ENCODE results near the gene GGA1.
A peak's percentile ranks its signal among the peaks of the same experiment; 100 is the strongest.

The GGA1 gene

DNA sequence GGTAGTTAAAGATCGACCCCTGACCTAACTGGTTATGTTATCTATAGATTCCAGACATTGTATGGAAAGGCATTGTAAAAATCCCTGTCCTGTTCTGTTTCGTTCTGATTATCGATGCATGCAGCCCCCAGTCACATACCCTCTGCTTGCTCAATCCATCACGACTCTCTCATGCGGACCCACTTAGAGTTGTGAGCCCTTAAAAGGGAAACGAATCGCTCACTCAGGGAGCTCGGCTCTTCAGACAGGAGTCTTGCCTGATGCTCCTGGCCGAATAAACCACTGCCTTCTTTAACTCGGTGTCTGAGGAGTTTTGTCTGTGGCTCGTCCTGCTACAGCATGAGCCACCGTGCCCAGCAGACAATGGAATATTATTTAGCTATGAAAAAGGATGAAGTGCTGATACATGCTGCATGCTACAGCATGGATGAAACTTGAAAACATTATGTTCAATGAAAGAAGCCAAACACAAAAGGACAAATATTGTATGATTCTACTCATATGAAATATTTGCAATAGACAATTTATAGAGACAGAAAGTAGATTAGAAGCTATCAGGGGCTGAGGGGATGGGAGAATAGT is 16.7 kb upstream of the GGA1 start:
- no peak overlapping the region for H3K27ac ChIP-seq (ENCODE audit: low read depth, low read length, poor library complexity, severe bottlenecking)
- no peak overlapping the region for H3K4me3 ChIP-seq (ENCODE audit: low read depth, low read length, poor library complexity, severe bottlenecking)
- no peaks in the 10 kb centered on the region for H3K9me3 ChIP-seq (ENCODE audit: low read length)
- no peaks in the 10 kb centered on the region for H3K9me2 ChIP-seq (ENCODE audit: low read depth, low read length)
- no peaks in the 10 kb centered on the region for H3F3A ChIP-seq (ENCODE audit: insufficient read depth, low read length)
- peaks cover 9% of the 10 kb centered on the region; the same call in 1 of the 2 replicates for H3K27me3 ChIP-seq (ENCODE audit: insufficient read depth, low read length)
- H3K9ac ChIP-seq (ENCODE audit: low read length), result no peak overlapping the region
- H2AFZ ChIP-seq (ENCODE audit: low read length), result 0 out of 2 replicates have a peak overlapping the region, but pooled peaks have one; percentile 84
- H3K36me3 ChIP-seq (ENCODE audit: insufficient read depth, low read length), result no peaks in the 10 kb centered on the region
- TF ChIP-seq EZH2 (IDR thresholded peaks at IDR 0.05; ENCODE audit: borderline replicate concordance, low read length), result no peak
- TF ChIP-seq, protein P1, sequence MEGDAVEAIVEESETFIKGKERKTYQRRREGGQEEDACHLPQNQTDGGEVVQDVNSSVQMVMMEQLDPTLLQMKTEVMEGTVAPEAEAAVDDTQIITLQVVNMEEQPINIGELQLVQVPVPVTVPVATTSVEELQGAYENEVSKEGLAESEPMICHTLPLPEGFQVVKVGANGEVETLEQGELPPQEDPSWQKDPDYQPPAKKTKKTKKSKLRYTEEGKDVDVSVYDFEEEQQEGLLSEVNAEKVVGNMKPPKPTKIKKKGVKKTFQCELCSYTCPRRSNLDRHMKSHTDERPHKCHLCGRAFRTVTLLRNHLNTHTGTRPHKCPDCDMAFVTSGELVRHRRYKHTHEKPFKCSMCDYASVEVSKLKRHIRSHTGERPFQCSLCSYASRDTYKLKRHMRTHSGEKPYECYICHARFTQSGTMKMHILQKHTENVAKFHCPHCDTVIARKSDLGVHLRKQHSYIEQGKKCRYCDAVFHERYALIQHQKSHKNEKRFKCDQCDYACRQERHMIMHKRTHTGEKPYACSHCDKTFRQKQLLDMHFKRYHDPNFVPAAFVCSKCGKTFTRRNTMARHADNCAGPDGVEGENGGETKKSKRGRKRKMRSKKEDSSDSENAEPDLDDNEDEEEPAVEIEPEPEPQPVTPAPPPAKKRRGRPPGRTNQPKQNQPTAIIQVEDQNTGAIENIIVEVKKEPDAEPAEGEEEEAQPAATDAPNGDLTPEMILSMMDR (IDR thresholded peaks at IDR 0.05; ENCODE audit: low read length), result no peak
- peak overlapping the region; percentile 51 for H3K4me2 ChIP-seq (ENCODE audit: low read length)
- peaks cover 4% of the 10 kb centered on the region for H3K4me1 ChIP-seq (ENCODE audit: insufficient read depth, low read length, severe bottlenecking)
- no peaks in the 10 kb centered on the region for H4K20me1 ChIP-seq (ENCODE audit: insufficient read depth, low read length)
- H3K79me2 ChIP-seq (ENCODE audit: insufficient read depth, low read length), result no peaks in the 10 kb centered on the region

DNA sequence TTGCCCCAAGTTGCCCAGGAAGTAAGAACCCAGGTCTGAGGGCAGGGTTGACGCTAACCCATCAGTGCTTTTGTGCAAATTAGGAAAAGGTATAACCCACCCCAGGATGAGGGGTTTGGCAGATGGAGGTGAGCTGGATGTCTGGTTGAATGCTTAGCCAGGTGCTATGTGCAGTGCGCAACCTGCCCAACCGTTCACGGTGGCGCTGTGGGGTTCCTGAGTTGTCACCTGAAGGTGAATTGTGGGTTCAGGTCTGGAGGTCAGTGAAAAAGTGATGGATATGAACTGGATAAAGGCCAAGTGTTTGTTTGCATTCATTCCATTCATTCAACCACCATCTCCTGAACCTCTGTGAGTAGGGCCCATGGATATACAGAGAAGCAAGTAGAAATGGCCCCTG is 14.4 kb upstream of the GGA1 start:
- no peaks in the 10 kb centered on the region for H3K36me3 ChIP-seq (ENCODE audit: insufficient read depth, low read length)
- no peaks in the 10 kb centered on the region for H3F3A ChIP-seq (ENCODE audit: insufficient read depth, low read length)
- peaks cover 4% of the 10 kb centered on the region for H3K4me1 ChIP-seq (ENCODE audit: insufficient read depth, low read length, severe bottlenecking)
- no peak overlapping the region for H3K4me3 ChIP-seq (ENCODE audit: low read depth, low read length, poor library complexity, severe bottlenecking)
- H2AFZ ChIP-seq (ENCODE audit: low read length), result no peak overlapping the region
- no peak for TF ChIP-seq EZH2 (IDR thresholded peaks at IDR 0.05; ENCODE audit: borderline replicate concordance, low read length)
- TF ChIP-seq, protein P1 (IDR thresholded peaks at IDR 0.05; ENCODE audit: low read length), result peak; percentile 54
- H3K9ac ChIP-seq (ENCODE audit: low read length), result no peak overlapping the region
- H3K27me3 ChIP-seq (ENCODE audit: insufficient read depth, low read length), result peaks cover 15% of the 10 kb centered on the region; the same call in 1 of the 2 replicates
- no peaks in the 10 kb centered on the region for H4K20me1 ChIP-seq (ENCODE audit: insufficient read depth, low read length)
- H3K79me2 ChIP-seq (ENCODE audit: insufficient read depth, low read length), result no peaks in the 10 kb centered on the region
- no peak overlapping the region for H3K27ac ChIP-seq (ENCODE audit: low read depth, low read length, poor library complexity, severe bottlenecking)
- H3K4me2 ChIP-seq (ENCODE audit: low read length), result no peak overlapping the region
- H3K9me2 ChIP-seq (ENCODE audit: low read depth, low read length), result no peaks in the 10 kb centered on the region
- H3K9me3 ChIP-seq (ENCODE audit: low read length), result no peaks in the 10 kb centered on the region

DNA sequence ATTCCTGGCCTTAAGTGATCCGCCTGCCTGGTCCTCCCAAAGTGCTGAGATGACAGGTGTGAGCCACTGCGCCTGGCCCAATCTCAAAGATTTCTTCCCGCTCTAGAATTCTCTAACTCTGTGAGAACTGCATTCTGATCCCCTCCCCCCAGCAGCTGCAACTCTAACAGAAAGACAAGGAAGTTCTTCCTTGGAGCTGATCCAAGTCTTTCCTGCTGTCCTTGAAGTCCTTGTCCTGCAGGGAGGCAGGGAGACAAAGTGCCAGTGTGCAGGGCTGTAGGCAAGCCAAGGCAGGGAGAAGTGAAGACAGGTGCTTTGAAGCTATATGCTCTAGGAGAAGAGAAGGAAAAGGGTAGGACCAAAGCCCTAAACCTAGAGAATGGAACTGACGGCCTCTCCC is 9.5 kb upstream of the GGA1 start:
- TF ChIP-seq, protein P1 (IDR thresholded peaks at IDR 0.05; ENCODE audit: low read length), result no peak
- TF ChIP-seq EZH2 (IDR thresholded peaks at IDR 0.05; ENCODE audit: borderline replicate concordance, low read length), result no peak
- H3K4me1 ChIP-seq (ENCODE audit: insufficient read depth, low read length, severe bottlenecking), result peaks cover 7% of the 10 kb centered on the region
- no peaks in the 10 kb centered on the region for H4K20me1 ChIP-seq (ENCODE audit: insufficient read depth, low read length)
- H3K27me3 ChIP-seq (ENCODE audit: insufficient read depth, low read length), result peaks cover 12% of the 10 kb centered on the region; the same call in 1 of the 2 replicates
- no peak overlapping the region for H3K4me2 ChIP-seq (ENCODE audit: low read length)
- H3K9me2 ChIP-seq (ENCODE audit: low read depth, low read length), result no peaks in the 10 kb centered on the region
- H3K36me3 ChIP-seq (ENCODE audit: insufficient read depth, low read length), result no peaks in the 10 kb centered on the region
- no peaks in the 10 kb centered on the region for H3F3A ChIP-seq (ENCODE audit: insufficient read depth, low read length)
- no peaks in the 10 kb centered on the region for H3K79me2 ChIP-seq (ENCODE audit: insufficient read depth, low read length)
- no peaks in the 10 kb centered on the region for H3K9me3 ChIP-seq (ENCODE audit: low read length)
- no peak overlapping the region for H2AFZ ChIP-seq (ENCODE audit: low read length)
- H3K9ac ChIP-seq (ENCODE audit: low read length), result no peak overlapping the region
- no peak overlapping the region for H3K4me3 ChIP-seq (ENCODE audit: low read depth, low read length, poor library complexity, severe bottlenecking)
- no peak overlapping the region for H3K27ac ChIP-seq (ENCODE audit: low read depth, low read length, poor library complexity, severe bottlenecking)

Data from OCI-LY1 (cell line).